Fibroblast of upper back skin (primary cell): ENCODE measurements around the gene POLD1.
"Not testable (repeated sequence)": the region's sequence is repeated elsewhere in the genome, so short reads cannot be mapped to it uniquely, and the experiment has no call there.

Source experiments
- DNase-seq: peaks from one replicate; pipeline ENCODE4 v3.0.0-alpha.2; 2013

The POLD1 gene

GRCh38 chr19:50383852-50384684 is at the start of gene POLD1:
POLD1 (plus strand) TSS chr19:50384347; CDS start chr19:50398852, 14,505 bp downstream.
- DNase-seq: peak; percentile 96

- DNase-seq: no peak
Measured at GRCh38 chr19:50334741-50335421, 49.3 kb upstream of the POLD1 start.

DNA sequence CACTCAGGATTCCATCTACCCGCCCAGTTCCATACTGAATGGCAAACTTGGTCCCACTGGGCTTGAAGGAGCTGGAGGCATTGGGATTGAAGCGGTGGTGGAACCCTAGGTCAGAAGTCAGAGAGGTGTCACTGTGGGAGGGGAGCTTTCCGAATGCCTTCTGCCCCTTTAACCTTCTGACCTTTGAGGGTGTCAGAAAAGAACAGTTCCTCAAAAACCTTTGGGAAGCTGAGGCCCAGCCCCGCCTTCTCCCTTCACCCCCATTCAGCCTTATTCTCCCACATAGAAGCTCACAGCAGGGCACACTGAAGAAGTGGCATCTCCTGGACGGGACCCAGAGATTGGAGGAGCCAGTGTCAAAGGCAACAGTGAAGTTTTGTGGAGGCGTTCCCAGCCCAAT is 47.1 kb upstream of the POLD1 start:
- not testable (repeated sequence) for DNase-seq

DNA sequence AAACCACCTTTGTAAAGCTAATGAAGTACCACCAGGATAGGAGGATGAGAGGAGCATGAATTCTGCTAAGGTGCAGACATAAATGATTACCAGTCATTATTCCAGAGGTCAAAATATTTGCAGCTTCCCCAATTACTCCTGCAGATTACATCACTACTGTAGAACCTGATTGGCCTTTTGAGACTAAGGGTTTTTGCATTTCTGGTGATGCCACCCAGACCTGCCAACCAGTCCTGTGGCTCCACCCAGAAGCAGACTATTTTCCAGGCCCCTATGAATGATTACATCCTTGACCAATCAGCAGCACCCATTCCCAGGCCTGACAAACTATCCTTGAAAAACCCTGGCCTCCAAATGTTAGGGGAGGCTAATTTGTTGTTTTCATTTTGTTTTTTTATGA is 43.8 kb upstream of the POLD1 start:
- no peak for DNase-seq

DNA sequence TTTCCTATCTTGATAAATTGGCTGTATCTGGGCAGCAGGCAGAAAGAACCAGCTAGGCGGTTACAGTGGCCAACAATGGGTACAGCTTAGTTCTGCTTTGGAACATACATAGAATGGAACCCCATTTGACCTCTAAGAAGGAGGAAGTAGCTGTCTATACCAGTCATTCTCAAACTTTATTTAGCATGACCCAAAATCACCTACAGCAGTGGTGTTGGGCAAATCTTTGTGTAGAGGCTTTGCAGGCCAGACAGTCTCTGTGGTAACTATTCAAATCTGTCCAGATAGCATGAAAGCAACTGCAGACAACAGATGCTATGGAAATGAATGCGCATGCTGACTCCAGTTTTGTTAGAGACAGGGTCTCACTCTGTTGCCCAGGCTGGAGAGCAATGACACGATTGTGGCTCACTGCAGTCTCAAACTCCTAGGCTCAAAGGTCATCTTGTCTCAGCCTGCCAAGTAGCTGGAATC is 43.0 kb upstream of the POLD1 start:
- no peak for DNase-seq

DNA sequence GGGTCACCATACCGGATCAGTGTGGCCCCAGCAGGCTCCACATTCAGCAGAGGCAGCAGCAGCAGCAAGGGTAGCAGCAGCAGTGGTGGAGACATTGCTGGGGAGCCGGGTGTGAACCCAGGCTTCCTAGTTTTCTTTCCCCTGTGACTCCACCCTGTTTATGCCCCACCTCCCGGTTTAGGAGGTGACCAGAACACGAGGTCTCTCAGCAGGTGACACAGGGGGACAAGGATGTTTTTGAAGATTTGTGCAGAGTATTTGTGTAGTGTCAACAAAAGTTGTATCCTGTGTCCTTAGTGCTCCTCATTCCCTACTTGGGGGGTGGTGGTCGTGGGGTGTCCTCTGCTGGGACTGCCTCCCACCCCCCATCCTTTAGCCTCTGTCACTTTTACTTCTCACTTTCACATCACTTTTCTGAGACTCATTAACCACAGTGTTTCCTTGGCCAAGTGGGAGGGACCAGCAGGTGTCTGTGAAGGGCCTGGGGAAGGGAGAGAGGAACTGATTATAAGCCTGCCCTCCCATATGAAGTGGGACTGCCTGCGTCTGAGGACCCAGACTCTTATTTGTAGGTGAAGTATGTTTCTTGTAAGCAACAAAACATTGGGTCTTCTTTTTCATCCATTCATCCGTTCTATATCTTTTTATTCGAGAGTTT is 39.4 kb upstream of the POLD1 start:
- DNase-seq: no peak

DNA sequence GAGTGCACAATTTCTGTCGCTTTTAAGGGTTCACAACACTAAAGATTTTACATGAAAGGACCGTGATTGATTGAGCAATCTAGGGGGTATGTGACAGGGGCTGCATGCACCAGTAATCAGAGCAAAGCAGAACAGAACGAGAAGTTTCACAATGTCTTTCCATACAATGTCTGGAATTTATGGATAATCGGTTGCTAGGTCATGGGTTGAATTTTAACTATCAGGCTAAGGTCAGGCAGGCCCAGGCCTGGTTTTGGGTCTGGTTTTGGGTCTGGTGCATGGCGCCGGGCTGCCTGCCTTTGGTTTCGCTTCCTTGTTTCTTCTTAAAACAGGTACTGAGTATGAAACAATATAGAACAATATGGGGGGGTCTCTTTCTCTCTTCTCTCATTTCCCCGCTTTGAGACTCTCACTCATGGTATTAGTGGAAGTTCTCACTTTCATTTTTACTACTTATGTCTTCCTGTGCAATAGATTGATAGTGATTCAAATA is 37.0 kb upstream of the POLD1 start:
- DNase-seq: not testable (repeated sequence)

GRCh38 chr19:50349277-50350057 is 34.7 kb upstream of the POLD1 start:
- no peak for DNase-seq

DNA sequence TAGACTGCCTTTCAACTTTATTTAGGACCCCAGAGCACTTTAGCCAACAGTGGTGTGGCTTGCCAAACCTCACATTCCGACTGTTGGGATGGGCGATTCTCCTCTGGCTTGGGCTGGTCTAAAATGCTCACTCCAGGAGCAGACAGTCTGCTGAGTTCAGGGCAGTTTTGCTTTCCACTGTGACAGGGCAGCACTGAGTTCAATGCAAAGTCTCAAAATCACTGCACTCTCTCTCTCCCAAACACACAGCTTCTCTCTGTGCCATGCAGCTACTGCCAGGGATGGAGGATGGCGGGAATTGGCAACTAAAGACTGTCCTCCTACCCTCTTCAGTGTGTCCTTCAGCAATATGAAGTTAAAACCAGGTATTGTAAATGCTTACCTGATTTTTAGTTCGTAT is 31.9 kb upstream of the POLD1 start:
- no peak for DNase-seq

DNA sequence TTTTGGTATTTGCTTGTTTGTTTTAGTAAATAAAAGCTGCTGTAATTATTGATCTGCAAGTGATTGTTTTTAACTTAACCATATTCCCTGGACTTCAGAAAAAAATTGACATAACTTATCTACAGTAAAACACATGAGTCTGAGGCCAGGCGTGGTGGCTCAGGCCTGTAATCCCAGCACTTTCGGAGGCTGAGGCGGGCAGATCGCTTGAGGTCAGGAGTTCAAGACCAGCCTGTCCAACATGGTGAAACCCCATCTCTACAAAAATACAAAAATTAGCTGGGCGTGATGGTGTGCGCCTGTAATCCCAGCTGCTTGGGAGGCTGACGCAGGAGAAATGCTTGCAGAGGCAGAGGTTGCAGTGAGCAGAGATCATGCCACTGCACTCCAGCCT is 30.7 kb upstream of the POLD1 start:
- not testable (repeated sequence) for DNase-seq

DNA sequence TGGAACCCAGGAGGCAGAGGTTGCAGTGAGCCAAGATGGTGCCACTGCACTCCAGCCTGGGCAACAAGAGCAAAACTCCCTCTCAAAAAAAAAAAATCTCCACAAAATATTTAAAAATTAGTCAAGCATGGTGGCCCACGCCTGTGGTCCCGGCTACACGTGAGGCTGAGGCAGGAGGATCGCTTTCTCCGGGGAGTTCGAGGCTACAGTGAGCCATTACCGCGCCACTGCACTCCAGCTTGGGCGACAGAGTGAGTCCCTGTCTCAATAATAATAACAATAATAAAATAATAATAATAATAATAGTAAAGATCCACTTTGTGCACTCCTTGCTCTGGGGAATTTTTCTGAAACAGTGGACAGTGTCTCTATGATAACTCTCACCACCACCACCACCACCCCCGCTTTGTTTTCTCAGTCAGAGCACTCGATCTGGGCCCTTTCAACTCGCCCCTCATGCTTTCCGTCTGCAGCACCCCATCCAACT is 27.4 kb upstream of the POLD1 start:
- DNase-seq: no peak

DNA sequence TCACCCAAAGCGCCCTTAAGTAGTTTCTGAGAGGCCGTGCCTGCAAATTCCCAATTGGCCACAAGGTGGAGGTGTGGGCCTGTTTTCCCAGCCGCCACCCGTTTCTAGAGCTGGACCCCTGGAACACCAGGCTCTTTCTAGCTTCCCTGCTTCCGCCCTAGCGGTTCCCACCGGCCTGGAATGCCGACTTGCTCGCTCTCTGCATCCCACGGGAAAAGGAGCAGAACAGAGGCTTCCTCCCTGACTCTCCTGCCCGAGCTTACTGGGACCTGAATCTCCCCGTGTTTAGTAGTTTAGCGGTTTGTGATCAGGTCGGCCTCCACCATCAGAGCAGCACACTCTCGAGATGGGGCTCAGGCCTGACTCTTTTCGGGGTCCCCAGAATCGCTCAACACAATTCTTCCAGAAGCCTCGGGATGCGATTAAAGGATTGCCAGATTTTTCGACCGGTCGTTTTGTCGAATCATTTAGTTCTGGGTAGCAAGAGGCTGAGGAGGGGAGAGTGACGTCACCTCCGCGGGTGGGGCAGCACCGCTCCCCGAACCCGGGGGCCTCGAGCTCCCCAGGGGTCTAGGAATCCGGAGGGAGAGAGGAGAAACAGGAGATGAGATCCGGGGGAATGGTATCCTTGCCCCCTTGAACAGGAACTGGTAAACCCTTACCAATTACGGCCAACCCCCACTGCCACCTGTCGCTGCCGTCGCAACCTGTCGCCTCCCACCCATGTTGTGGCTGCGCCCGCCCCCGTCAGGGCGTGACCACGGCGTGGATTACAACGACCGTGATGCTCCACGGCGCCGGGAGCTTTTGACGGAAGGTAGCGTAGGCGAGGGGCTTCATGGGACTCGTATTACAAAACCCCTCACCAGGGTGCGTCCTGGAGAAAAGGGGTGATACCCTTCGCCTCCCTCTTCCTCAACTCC is 26.7 kb upstream of the POLD1 start:
- peak; percentile 60 for DNase-seq

GRCh38 chr19:50358483-50359327 is 25.4 kb upstream of the POLD1 start:
- DNase-seq: peak; percentile 57

DNA sequence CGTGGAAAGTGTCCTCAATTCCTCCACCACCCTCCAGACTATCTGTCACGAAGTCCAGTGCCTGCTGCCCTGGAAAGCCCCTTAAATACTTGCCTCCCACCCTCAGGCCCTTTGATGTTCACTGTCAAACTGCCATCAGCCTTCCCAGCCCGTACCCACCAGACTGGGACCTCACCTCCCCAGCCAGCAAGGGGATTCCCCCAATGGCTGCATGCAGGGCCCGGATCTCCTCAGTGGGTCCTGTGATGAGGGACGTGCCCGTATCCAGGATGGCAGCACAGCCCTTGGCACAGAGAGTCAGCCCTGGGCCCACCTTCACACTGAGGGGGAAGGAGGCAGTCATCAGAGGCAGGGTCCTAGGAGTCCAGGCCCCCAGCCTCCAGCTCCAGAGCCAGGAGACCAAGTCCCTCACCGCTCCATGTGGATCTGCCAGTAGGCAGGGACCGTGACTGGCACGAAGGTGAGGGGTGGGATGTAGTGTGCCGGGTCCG is 24.8 kb upstream of the POLD1 start:
- no peak for DNase-seq

DNA sequence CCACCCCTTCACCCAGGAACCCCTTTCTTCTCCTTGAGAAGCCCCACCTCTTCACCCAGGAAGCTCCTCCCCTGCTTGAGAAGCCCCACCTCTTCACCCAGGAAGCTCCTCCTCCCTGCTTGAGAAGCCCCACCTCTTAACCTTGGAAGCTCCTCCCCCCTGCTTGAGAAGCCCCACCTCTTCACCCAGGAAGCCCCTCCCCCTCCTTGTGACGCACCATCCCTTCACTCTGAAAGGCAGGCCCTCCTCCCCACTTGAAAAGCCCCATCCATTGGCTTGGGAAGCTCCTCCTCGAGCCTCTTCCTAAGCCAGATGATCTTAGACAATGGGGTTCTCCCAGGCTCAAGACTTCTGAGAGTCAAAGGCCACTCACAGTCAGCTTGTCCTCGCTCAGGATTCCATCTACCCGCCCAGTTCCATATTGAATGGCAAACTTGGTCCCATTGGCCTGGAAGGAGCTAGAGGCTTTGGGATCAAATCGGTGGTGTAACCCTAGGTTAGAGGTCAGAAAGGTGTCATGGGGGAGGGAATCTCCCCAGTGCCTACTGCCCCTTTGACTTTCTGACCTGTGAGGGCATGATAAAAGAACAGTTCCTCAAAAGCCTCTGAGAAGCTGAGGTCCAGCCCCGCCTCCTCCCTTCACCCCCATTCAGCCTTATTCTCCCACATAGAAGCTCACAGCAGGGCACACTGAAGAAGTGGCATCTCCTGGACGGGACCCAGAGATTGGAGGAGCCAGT is 22.7 kb upstream of the POLD1 start:
- no peak for DNase-seq

GRCh38 chr19:50362030-50362412 is 22.1 kb upstream of the POLD1 start:
- DNase-seq: no peak

DNA sequence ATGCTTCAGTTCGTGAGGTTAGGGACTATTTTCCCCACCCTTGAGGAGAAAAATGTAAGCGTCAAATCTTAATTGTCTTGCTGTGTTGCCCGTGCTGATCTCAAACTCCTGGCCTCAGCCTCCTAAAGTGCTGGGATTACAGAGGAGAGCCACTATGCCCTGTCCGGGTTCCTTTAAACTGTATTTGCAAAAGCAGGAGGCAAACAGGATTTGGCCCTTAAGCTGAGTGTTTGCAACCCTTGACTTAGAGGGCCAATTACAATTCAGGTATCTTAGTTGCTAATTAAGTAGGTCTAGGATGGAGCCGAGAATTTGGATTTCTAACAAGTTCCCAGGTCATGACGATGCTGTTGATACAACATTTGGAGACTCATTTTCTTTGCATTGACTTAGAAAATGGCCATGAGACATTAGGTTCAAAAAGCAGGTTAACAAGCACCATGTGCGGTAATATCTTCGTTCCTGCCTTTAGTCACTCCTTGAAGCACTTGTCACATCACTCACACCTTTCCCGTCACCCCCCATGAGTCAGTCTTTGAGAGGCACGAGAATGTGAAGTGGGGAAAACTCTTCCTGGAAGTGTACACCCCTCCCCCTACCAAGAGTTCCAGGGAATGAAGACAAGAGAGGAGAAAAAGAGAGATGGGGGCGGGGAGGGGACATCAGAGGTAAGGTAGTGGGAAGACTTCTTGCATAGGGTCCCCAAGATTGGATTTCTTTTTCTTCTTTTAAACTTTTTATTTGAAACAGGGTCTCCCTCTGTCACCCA is 21.3 kb upstream of the POLD1 start:
- no peak for DNase-seq

- no peak for DNase-seq
Measured at GRCh38 chr19:50365434-50366306, 18.5 kb upstream of the POLD1 start, which contains the start of gene NAPSA. NAPSA (minus strand) TSS chr19:50365639; CDS start chr19:50365621, 18 bp downstream.
